Right hindlimb (tissue), 1 donor: ENCODE measurements around the gene UGGT1.
"Not testable (repeated sequence)": the region's sequence is repeated elsewhere in the genome, so short reads cannot be mapped to it uniquely, and the experiment has no call there.

Experiments
- DNase-seq: peaks from one replicate; pipeline ENCODE4 v3.0.0-alpha.2; 2018

Gene UGGT1

GRCh38 chr2:128178149-128178649, 87.2 kb downstream of the UGGT1 start:
- no peak for DNase-seq

GRCh38 chr2:128178650-128179460, 87.9 kb downstream of the UGGT1 start:
- DNase-seq: peak; percentile 44

- DNase-seq: no peak
Measured at GRCh38 chr2:128179461-128179755, 88.4 kb downstream of the UGGT1 start.

GRCh38 chr2:128180031-128180430, 89.0 kb downstream of the UGGT1 start:
- DNase-seq: no peak

- DNase-seq: no peak
Measured at GRCh38 chr2:128185576-128185975, 94.6 kb downstream of the UGGT1 start.

- no peak for DNase-seq
Measured at GRCh38 chr2:128187032-128187654, 96.1 kb downstream of the UGGT1 start.

GRCh38 chr2:128195435-128195984, 104.5 kb downstream of the UGGT1 start:
- no peak for DNase-seq

GRCh38 chr2:128196026-128196425, 105.0 kb downstream of the UGGT1 start:
- no peak for DNase-seq

- DNase-seq: peak; percentile 22
Measured at GRCh38 chr2:128196471-128196931, 105.5 kb downstream of the UGGT1 start.

GRCh38 chr2:128197059-128197458, 106.1 kb downstream of the UGGT1 start:
- DNase-seq: no peak

- DNase-seq: no peak
Measured at GRCh38 chr2:128198656-128199055, 107.7 kb downstream of the UGGT1 start.

GRCh38 chr2:128199141-128199540, 108.1 kb downstream of the UGGT1 start:
- no peak for DNase-seq

GRCh38 chr2:128202791-128203190, 111.8 kb downstream of the UGGT1 start:
- DNase-seq: no peak

- DNase-seq: no peak
Measured at GRCh38 chr2:128206245-128206644, 115.2 kb downstream of the UGGT1 start.

- DNase-seq: no peak
Measured at GRCh38 chr2:128208023-128208422, 117.0 kb downstream of the UGGT1 start.

GRCh38 chr2:128208631-128209324, 117.8 kb downstream of the UGGT1 start:
- DNase-seq: not testable (repeated sequence)

- DNase-seq: no peak
Measured at GRCh38 chr2:128214251-128214650, 123.3 kb downstream of the UGGT1 start.

GRCh38 chr2:128214866-128215460, 124.0 kb downstream of the UGGT1 start:
- no peak for DNase-seq

- DNase-seq: no peak
Measured at GRCh38 chr2:128215897-128216642, 125.1 kb downstream of the UGGT1 start.

GRCh38 chr2:128217671-128218070, 126.7 kb downstream of the UGGT1 start:
- no peak for DNase-seq

GRCh38 chr2:128219891-128220290, 128.9 kb downstream of the UGGT1 start:
- DNase-seq: no peak

- DNase-seq: no peak
Measured at GRCh38 chr2:128227862-128228261, 136.9 kb downstream of the UGGT1 start.
